ENCODE measurements around the gene XPO5. TPM values are rescaled to one million over a fixed set of nuclear protein-coding genes. Genes with fewer than 3 reads are reported as not detected.

XPO5 gene
- total RNA-seq, 1 experiment from 2014 or later = 86.4 TPM

GRCh38 chr6:43622541-43622940, 46.7 kb upstream of the XPO5 start:
- H3K4me3 ChIP-seq (ENCODE audit: low read depth in 2 of 2, low read length in 2 of 2) = no peak overlapping the region
- ATAC-seq (no peak), DNase-seq (ENCODE audit: low read depth, low spot score) (no peak)
- H3K4me1 ChIP-seq (ENCODE audit: control insufficient read depth, insufficient read depth, low read length) = peaks cover 8% of the 10 kb centered on the region
- H3K27me3 ChIP-seq (ENCODE audit: control insufficient read depth, insufficient read depth, low read length) = no peaks in the 10 kb centered on the region
- intact Hi-C loops (cut with micrococcal nuclease; ENCODE audit: unreplicated experiment) = no loop called here
- no TSS peak for BruUV-seq (replicated peaks)
- CTCF ChIA-PET = no interaction called here
- TF ChIP-seq REST (IDR thresholded peaks at IDR 0.05; ENCODE audit: insufficient read depth in 1 of 2, low read depth in 2 of 2, low read length in 1 of 2) = no peak
- no peak for TF ChIP-seq POLR2AphosphoS5 (IDR thresholded peaks at IDR 0.05; ENCODE audit: low read depth, low read length)
- no peak for TF ChIP-seq SIN3A (IDR thresholded peaks at IDR 0.05; ENCODE audit: borderline replicate concordance, insufficient read depth, low read depth, low read length)
- no peak for TF ChIP-seq CTCF (IDR thresholded peaks at IDR 0.05)
- no peak for TF ChIP-seq TCF7L2 (IDR thresholded peaks at IDR 0.05; ENCODE audit: low read depth, low read length)
- POLR2A ChIA-PET = no interaction called here
- in situ Hi-C loops (cut with HindIII; ENCODE audit: low pct_unique_long_range_greater_than_20kb, low sequenced_read_pairs) = no loop called here
- H3K9me3 ChIP-seq (ENCODE audit: control insufficient read depth, insufficient read depth, low read depth, low read length) = no peaks in the 10 kb centered on the region
- H3K27ac ChIP-seq (ENCODE audit: low read length) = no peak overlapping the region
- H3K36me3 ChIP-seq (ENCODE audit: control insufficient read depth, insufficient read depth, low read length) = peaks cover 3% of the 10 kb centered on the region

- no TSS peak for BruUV-seq (replicated peaks)
- Histone ChIP-seq H3K4me1 (ENCODE audit: control insufficient read depth, insufficient read depth, low read length) (peaks cover under 1% of the 10 kb centered on the region; the same call in 1 of the 2 replicates), H3K36me3 (ENCODE audit: control insufficient read depth, insufficient read depth, low read length) (peaks cover 3% of the 10 kb centered on the region), H3K27ac (ENCODE audit: low read length) (no peak overlapping the region), H3K4me3 (ENCODE audit: low read depth in 2 of 2, low read length in 2 of 2) (no peak overlapping the region), H3K9me3 (ENCODE audit: control insufficient read depth, insufficient read depth, low read depth, low read length) (no peaks in the 10 kb centered on the region), H3K27me3 (ENCODE audit: control insufficient read depth, insufficient read depth, low read length) (no peaks in the 10 kb centered on the region)
- ChIA-PET POLR2A (no interaction called here), CTCF (no interaction called here)
- no peak; the same call in 1 of the 2 replicates for ATAC-seq
- TF ChIP-seq CTCF (IDR thresholded peaks at IDR 0.05) (no peak), POLR2AphosphoS5 (IDR thresholded peaks at IDR 0.05; ENCODE audit: low read depth, low read length) (no peak), REST (IDR thresholded peaks at IDR 0.05; ENCODE audit: insufficient read depth in 1 of 2, low read depth in 2 of 2, low read length in 1 of 2) (no peak), TCF7L2 (IDR thresholded peaks at IDR 0.05; ENCODE audit: low read depth, low read length) (no peak), SIN3A (IDR thresholded peaks at IDR 0.05; ENCODE audit: borderline replicate concordance, insufficient read depth, low read depth, low read length) (no peak)
- in situ Hi-C loops (cut with HindIII; ENCODE audit: low pct_unique_long_range_greater_than_20kb, low sequenced_read_pairs) = no loop called here
- intact Hi-C loops (cut with micrococcal nuclease; ENCODE audit: unreplicated experiment) = no loop called here
- DNase-seq (ENCODE audit: low read depth, low spot score) = no peak
These were observed 46.0 kb upstream of the XPO5 start for GRCh38 chr6:43621836-43622180.

All from Panc1 (cell line).